ENCODE results near the gene MUC6. TPM values are rescaled to one million over a fixed set of nuclear protein-coding genes. Genes with fewer than 3 reads are reported as not detected.

Gene MUC6
- total and polyA plus RNA-seq, 2 donors (not counting 3 experiments of a cell fraction or from before 2014, with no cell fraction given) = not detected

GRCh38 chr11:1040428-1041148 is 4.1 kb upstream of the MUC6 start:
- Histone ChIP-seq H3K4me2 (ENCODE audit: insufficient read depth, low read length) (no peak overlapping the region), H3K9me1 (replicated peaks; ENCODE audit: control insufficient read depth, extremely low read depth, insufficient read depth, low read length) (no peaks in the 10 kb centered on the region), H3K4me1 (ENCODE audit: control insufficient read depth, extremely low read depth, insufficient read depth, low read length) (no peaks in the 10 kb centered on the region), H3K79me2 (ENCODE audit: control insufficient read depth, insufficient read depth, low read length) (no peaks in the 10 kb centered on the region), H3K9ac (replicated peaks; ENCODE audit: extremely low read depth, insufficient read depth, low read length) (no peak overlapping the region), H3K9me3 (replicated peaks; ENCODE audit: control insufficient read depth, insufficient read depth, low read length) (no peaks in the 10 kb centered on the region), H3K36me3 (ENCODE audit: control insufficient read depth in 2 of 2, extremely low read depth in 1 of 2, insufficient read depth in 2 of 2, low read length in 2 of 2) (no peaks in the 10 kb centered on the region), H3K27ac (ENCODE audit: insufficient read depth, low read depth, low read length) (no peak overlapping the region), H2AFZ (ENCODE audit: low read depth, low read length) (no peak overlapping the region), H4K20me1 (replicated peaks; ENCODE audit: control insufficient read depth, extremely low read depth, insufficient read depth, low read length) (no peaks in the 10 kb centered on the region), H3K27me3 (ENCODE audit: control insufficient read depth in 2 of 2, insufficient read depth in 2 of 2, low read length in 2 of 2) (no peaks in the 10 kb centered on the region), H3K4me3 (replicated peaks in 1 of 3; ENCODE audit: insufficient read depth in 1 of 3, low read depth in 1 of 3, low read length in 3 of 3) (no peak overlapping the region)
- CTCF ChIA-PET = interaction anchor here (1.1 to 1.5 kb wide), 2 partner anchors 10 to 193 kb away, joined by 3 read pairs; no protein-coding TSS in a partner anchor
- dilution Hi-C loops (cut with MboI; ENCODE audit: extremely low pct_ligation_motif_present, low sequenced_read_pairs) (no loop called here), intact Hi-C loops (cut with micrococcal nuclease) (no loop called here)
- POLR2A ChIA-PET = no interaction called here
- FAIRE-seq (no peak), DNase-seq (ENCODE audit: low read depth, low spot score) (no peak)
- BruUV-seq (replicated peaks) = no TSS peak
- no peak for TF ChIP-seq JUN (IDR thresholded peaks at IDR 0.05; ENCODE audit: borderline replicate concordance, insufficient read depth, insufficient read length, low read depth)
- TF ChIP-seq MYC (IDR thresholded peaks at IDR 0.05; ENCODE audit: low read depth, low read length) = no peak
- TF ChIP-seq FOS (IDR thresholded peaks at IDR 0.05; ENCODE audit: borderline replicate concordance, insufficient read depth, low read length) = no peak
- no peak for TF ChIP-seq CTCF (IDR thresholded peaks at IDR 0.05; ENCODE audit: extremely low read depth in 1 of 2, insufficient read depth in 1 of 2, low read depth in 1 of 2, low read length in 2 of 2)
- no peak for TF ChIP-seq EZH2 (IDR thresholded peaks at IDR 0.05; ENCODE audit: borderline replicate concordance, low read depth, low read length, severe bottlenecking)
- no peak for TF ChIP-seq POLR2AphosphoS5 (IDR thresholded peaks at IDR 0.05; ENCODE audit: insufficient read depth, low read depth, low read length)
- TF ChIP-seq GATA2 (IDR thresholded peaks at IDR 0.05; ENCODE audit: insufficient read depth, insufficient read length, low read depth, low read length) = no peak
- no peak for TF ChIP-seq MAX (IDR thresholded peaks at IDR 0.05; ENCODE audit: insufficient read depth, insufficient read length)
- no peak for TF ChIP-seq POLR2A (IDR thresholded peaks at IDR 0.05; ENCODE audit: low read depth, low read length)
